Activated CD4-positive, alpha-beta memory T cell treated with anti-CD3 and anti-CD28 coated beads, Interleukin-2, amount 10 ng/mL, durations not matched to agents 7 days and 5 days (primary cell): Measurements from ENCODE around the gene OR10H5. TPM values are rescaled to one million over a fixed set of nuclear protein-coding genes. Genes with fewer than 3 reads are reported as not detected.
"Not testable (repeated sequence)": the region's sequence is repeated elsewhere in the genome, so short reads cannot be mapped to it uniquely, and the experiment has no call there.

Experiments used
- CTCF ChIA-PET: fragments of 350-600 bp; sonication (Branson Sonifier 250); formaldehyde crosslinking; loops from one replicate; lab custom pipeline; 2021; ENCODE audit warnings: antibody characterized with exemption, inconsistent platforms; lab: Charles Lee
- POLR2A ChIA-PET: fragments of 350-600 bp; sonication (Branson Sonifier 250); formaldehyde crosslinking; loops from one replicate; lab custom pipeline; 2021; ENCODE audit warnings: antibody characterized with exemption; lab: Charles Lee
- DNase-seq: peaks from one replicate; pipeline ENCODE4 v3.0.0-alpha.2; 2020
- H3K27ac Mint-ChIP-seq: one replicate; pipeline ENCODE4 v1.8.0; 2021; ENCODE audit warnings: mild to moderate bottlenecking, mixed read lengths
- H3K27me3 Mint-ChIP-seq: one replicate; pipeline ENCODE4 v1.8.0; 2021; ENCODE audit warnings: mixed read lengths
- H3K36me3 Mint-ChIP-seq: one replicate; pipeline ENCODE4 v1.8.0; 2021; ENCODE audit warnings: low read depth, mixed read lengths
- H3K4me1 Mint-ChIP-seq: one replicate; pipeline ENCODE4 v1.8.0; 2021; ENCODE audit warnings: mixed read lengths
- H3K4me3 Mint-ChIP-seq: one replicate; pipeline ENCODE4 v1.8.0; 2021; ENCODE audit warnings: mild to moderate bottlenecking, mixed read lengths
- H3K9me3 Mint-ChIP-seq: one replicate; pipeline ENCODE4 v1.8.0; 2021; ENCODE audit warnings: mixed read lengths
- total RNA-seq, 2 experiments: library from RNA; stranded (reverse); gene quantifications; one replicate each; pipeline ENCODE4 v1.2.3, GENCODE V29; 2021

The OR10H5 gene
- total RNA-seq = not detected

DNA sequence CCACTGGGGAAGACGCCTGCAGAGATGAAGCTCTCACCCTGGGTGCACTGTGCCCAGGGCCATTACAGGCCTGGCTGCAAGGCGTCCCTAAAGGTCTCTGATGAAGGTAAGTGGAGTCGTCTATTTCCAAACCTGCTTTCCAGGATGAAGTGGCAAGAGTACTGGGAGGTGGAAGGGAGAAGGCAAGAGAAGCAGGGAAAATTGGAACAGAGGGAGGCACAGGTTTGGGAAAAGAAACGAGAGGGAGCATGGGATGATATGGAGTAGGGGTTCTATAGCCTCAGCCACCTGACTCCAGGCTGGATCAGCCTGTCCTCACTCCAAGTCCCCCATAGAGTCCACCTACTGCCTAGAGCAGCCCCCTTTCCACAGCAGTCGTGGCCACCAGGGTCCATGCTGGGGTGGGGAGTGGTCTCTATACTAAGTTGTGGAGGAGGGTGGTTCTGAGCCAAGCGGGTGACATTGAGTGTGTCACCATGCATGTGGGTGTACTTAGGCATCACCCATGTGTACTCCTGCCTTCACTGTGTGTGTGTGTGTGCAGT, at the start of gene OR10H5:
OR10H5 (plus strand) TSS at position 51 of the 545 bp plus-strand sequence. CDS start 6,388 bp downstream, outside the sequence.
- POLR2A ChIA-PET = no interaction called here

GRCh38 chr19:15737722-15738121, 49.7 kb upstream of the OR10H5 start, which contains the start of gene OR10H3:
TSS of gene OR10H3 (plus strand) at chr19:15737985. CDS start at chr19:15741393, 3,408 bp downstream.
- Mint-ChIP-seq H3K36me3 (no peaks in the 10 kb centered on the region), H3K9me3 (peaks cover 7% of the 10 kb centered on the region), H3K27me3 (peaks cover 3% of the 10 kb centered on the region), H3K27ac (no peak within 1 kb of the TSS), H3K4me1 (no peaks in the 10 kb centered on the region), H3K4me3 (no peak within 1 kb of the TSS)
- CTCF ChIA-PET = no interaction called here
- no peak for DNase-seq
- POLR2A ChIA-PET = no interaction called here

More for the DNA sequence above, at the start of gene OR10H5:
- CTCF ChIA-PET = no interaction called here
- no peak within 1 kb of the TSS for H3K27ac Mint-ChIP-seq
- no peaks in the 10 kb centered on the region for H3K36me3 Mint-ChIP-seq
- no peaks in the 10 kb centered on the region for H3K4me1 Mint-ChIP-seq
- H3K4me3 Mint-ChIP-seq = no peak within 1 kb of the TSS
- no peaks in the 10 kb centered on the region for H3K9me3 Mint-ChIP-seq
- no peak for DNase-seq
- H3K27me3 Mint-ChIP-seq = peaks cover 1% of the 10 kb centered on the region

- ChIA-PET POLR2A (no interaction called here), CTCF (no interaction called here)
- no peak for DNase-seq
- Mint-ChIP-seq H3K4me3 (no peak overlapping the region), H3K27ac (no peak overlapping the region), H3K9me3 (peaks cover 8% of the 10 kb centered on the region), H3K27me3 (peaks cover 15% of the 10 kb centered on the region), H3K36me3 (no peaks in the 10 kb centered on the region), H3K4me1 (no peaks in the 10 kb centered on the region)
Observed at GRCh38 chr19:15740785-15741184, 46.7 kb upstream of the OR10H5 start.

DNA sequence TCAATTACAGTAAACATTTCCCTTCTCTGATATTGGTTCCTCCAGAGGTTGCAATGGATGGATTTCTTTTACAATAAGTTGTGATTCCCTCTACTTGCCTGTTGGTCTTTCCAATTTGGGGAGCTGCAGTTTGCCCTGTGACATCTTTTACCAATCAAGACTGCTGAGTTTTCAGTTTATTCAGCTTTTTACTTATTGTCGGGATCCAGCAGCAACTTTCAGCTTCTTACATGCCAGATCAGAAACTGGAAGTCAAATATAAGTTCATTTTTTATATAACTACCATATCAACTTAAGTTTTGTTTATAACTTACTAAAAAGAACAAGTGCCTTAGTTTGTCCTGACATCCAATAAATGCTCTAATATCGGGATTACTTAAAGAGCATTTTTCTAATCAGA, 39.2 kb upstream of the OR10H5 start:
- Mint-ChIP-seq H3K27ac (no peak overlapping the region), H3K27me3 (peaks cover 46% of the 10 kb centered on the region), H3K4me3 (no peak overlapping the region), H3K9me3 (no peaks in the 10 kb centered on the region), H3K36me3 (no peaks in the 10 kb centered on the region), H3K4me1 (no peaks in the 10 kb centered on the region)
- CTCF ChIA-PET = no interaction called here
- POLR2A ChIA-PET = no interaction called here
- DNase-seq = no peak

DNA sequence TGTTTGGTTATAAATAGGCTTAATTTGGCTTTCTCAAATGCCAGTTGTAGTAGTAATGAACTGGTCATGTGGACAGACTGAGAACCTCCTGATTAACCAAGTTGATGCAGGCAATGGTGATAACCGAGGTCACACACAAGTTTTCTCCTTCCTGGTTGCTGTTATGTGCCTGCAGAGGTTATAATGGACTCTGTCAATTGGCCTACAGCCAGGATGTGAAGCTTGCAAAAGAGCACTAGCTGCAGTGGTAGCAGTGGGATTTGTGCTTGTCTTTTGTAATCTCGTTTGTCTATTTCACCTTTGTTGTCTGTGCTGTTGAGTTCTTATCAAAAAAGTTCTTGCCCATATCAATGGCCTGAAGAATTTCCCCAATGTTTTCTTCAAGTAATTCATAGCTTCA, 29.1 kb upstream of the OR10H5 start:
- no peaks in the 10 kb centered on the region for H3K9me3 Mint-ChIP-seq
- ChIA-PET POLR2A (no interaction called here), CTCF (no interaction called here)
- DNase-seq = no peak
- no peak overlapping the region for H3K4me3 Mint-ChIP-seq
- H3K4me1 Mint-ChIP-seq = peaks cover 11% of the 10 kb centered on the region
- peaks cover 40% of the 10 kb centered on the region for H3K27me3 Mint-ChIP-seq
- H3K36me3 Mint-ChIP-seq = no peaks in the 10 kb centered on the region
- H3K27ac Mint-ChIP-seq = no peak overlapping the region

GRCh38 chr19:15759962-15760565, 27.4 kb upstream of the OR10H5 start:
- no peaks in the 10 kb centered on the region for H3K36me3 Mint-ChIP-seq
- DNase-seq = no peak
- H3K27ac Mint-ChIP-seq = no peak overlapping the region
- H3K9me3 Mint-ChIP-seq = no peaks in the 10 kb centered on the region
- ChIA-PET CTCF (no interaction called here), POLR2A (no interaction called here)
- no peak overlapping the region for H3K4me3 Mint-ChIP-seq
- H3K4me1 Mint-ChIP-seq = peaks cover 11% of the 10 kb centered on the region
- peaks cover 33% of the 10 kb centered on the region for H3K27me3 Mint-ChIP-seq

- no peaks in the 10 kb centered on the region for H3K9me3 Mint-ChIP-seq
- no peak for DNase-seq
- no peaks in the 10 kb centered on the region for H3K4me1 Mint-ChIP-seq
- POLR2A ChIA-PET = no interaction called here
- H3K4me3 Mint-ChIP-seq = no peak overlapping the region
- no peak overlapping the region for H3K27ac Mint-ChIP-seq
- CTCF ChIA-PET = no interaction called here
- no peaks in the 10 kb centered on the region for H3K36me3 Mint-ChIP-seq
- peaks cover 2% of the 10 kb centered on the region for H3K27me3 Mint-ChIP-seq
Observed at GRCh38 chr19:15769586-15769985, 17.9 kb upstream of the OR10H5 start.

GRCh38 chr19:15774159-15774558, 13.3 kb upstream of the OR10H5 start:
- H3K4me1 Mint-ChIP-seq, H3K27me3 Mint-ChIP-seq, POLR2A ChIA-PET, H3K9me3 Mint-ChIP-seq, H3K4me3 Mint-ChIP-seq, DNase-seq, CTCF ChIA-PET, H3K27ac Mint-ChIP-seq, H3K36me3 Mint-ChIP-seq: not testable (repeated sequence)

DNA sequence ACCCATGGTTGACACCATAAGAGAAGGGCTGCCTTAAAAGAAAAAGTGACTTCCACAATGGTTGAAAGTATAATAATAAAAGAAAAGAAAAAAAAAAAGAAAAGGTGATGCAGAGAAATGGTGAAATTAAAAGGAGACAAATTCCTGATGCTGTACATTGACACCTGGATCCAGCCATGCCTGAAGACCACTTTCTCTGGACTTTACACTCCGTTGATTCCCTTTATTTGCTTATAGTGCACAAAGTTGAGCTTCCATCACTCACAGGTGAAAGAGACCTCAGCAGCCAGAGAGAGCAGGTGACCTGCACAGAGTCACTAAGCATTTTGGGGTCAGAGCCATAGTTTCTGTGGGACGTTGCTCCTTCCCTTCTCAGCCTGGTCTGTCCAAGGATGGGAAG, 12.2 kb upstream of the OR10H5 start:
- H3K4me3 Mint-ChIP-seq = no peak overlapping the region

GRCh38 chr19:15776264-15776663, 11.2 kb upstream of the OR10H5 start:
- Mint-ChIP-seq H3K4me3 (no peak overlapping the region), H3K36me3 (no peaks in the 10 kb centered on the region), H3K27ac (no peak overlapping the region), H3K4me1 (no peaks in the 10 kb centered on the region), H3K9me3 (no peaks in the 10 kb centered on the region), H3K27me3 (no peaks in the 10 kb centered on the region)
- no peak for DNase-seq
- POLR2A ChIA-PET = no interaction called here
- CTCF ChIA-PET = no interaction called here

More for the DNA sequence above, 12.2 kb upstream of the OR10H5 start:
- Mint-ChIP-seq H3K36me3 (no peaks in the 10 kb centered on the region), H3K4me1 (no peaks in the 10 kb centered on the region), H3K9me3 (no peaks in the 10 kb centered on the region), H3K27me3 (no peaks in the 10 kb centered on the region), H3K27ac (no peak overlapping the region)
- DNase-seq = no peak
- ChIA-PET POLR2A (no interaction called here), CTCF (no interaction called here)

DNA sequence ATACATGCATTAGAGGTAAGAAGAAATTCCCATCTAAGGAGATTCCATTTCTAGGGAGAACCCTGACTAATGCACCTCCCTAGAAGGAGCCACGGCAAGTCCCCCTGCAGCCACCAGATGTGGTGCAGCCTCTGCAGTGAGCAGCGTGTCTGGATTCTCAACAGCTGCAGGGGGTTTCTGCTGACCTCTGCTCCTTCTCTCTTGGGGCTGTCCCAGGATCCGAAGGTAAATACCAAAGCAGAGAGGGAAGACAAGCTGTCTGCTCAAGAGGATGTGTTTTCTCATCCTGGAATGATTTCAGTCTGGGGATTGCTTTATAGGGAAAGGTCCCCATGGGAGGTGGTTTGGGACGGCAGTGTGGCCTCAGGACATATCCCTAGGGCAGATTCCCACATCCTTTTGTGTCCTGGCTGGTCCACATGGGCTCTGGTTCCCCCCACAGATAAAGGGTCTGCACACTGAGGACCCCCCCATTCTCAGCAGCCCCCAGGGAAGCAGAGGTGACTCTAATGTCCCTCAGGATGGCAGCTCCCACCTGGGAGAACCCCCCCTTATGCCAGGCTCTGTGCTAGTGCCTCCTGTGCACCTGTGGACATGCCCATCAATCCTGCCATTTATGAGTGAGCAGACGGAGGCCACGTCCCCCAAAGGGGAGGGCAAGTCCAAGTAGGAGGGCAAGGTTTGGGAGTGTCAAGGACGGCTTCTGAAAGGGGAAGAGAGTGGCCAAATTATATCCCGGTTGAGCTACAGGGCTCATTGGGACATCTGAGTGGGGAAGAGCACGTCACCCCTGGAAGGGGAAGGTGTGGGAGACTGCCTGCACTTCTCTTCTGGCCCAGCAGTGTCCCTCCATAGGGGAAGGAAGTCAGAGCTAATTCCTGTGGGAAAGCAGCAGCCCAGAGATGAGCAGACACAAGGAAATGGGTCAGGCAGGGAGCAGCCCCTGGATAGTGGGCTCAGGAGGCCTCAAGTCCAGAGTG, 10.2 kb upstream of the OR10H5 start:
- ChIA-PET CTCF (no interaction called here), POLR2A (no interaction called here)
- Mint-ChIP-seq H3K4me1 (no peaks in the 10 kb centered on the region), H3K36me3 (no peaks in the 10 kb centered on the region), H3K4me3 (no peak overlapping the region), H3K9me3 (no peaks in the 10 kb centered on the region), H3K27me3 (no peaks in the 10 kb centered on the region), H3K27ac (no peak overlapping the region)
- no peak for DNase-seq

- POLR2A ChIA-PET = no interaction called here
- DNase-seq = no peak
- Mint-ChIP-seq H3K4me1 (no peaks in the 10 kb centered on the region), H3K4me3 (no peak overlapping the region), H3K36me3 (no peaks in the 10 kb centered on the region), H3K9me3 (no peaks in the 10 kb centered on the region), H3K27me3 (peaks cover under 1% of the 10 kb centered on the region), H3K27ac (no peak overlapping the region)
- CTCF ChIA-PET = no interaction called here
Observed at GRCh38 chr19:15779756-15780476, 7.5 kb upstream of the OR10H5 start.
